Measurements from ENCODE around the gene IRGQ.

Gene IRGQ

DNA sequence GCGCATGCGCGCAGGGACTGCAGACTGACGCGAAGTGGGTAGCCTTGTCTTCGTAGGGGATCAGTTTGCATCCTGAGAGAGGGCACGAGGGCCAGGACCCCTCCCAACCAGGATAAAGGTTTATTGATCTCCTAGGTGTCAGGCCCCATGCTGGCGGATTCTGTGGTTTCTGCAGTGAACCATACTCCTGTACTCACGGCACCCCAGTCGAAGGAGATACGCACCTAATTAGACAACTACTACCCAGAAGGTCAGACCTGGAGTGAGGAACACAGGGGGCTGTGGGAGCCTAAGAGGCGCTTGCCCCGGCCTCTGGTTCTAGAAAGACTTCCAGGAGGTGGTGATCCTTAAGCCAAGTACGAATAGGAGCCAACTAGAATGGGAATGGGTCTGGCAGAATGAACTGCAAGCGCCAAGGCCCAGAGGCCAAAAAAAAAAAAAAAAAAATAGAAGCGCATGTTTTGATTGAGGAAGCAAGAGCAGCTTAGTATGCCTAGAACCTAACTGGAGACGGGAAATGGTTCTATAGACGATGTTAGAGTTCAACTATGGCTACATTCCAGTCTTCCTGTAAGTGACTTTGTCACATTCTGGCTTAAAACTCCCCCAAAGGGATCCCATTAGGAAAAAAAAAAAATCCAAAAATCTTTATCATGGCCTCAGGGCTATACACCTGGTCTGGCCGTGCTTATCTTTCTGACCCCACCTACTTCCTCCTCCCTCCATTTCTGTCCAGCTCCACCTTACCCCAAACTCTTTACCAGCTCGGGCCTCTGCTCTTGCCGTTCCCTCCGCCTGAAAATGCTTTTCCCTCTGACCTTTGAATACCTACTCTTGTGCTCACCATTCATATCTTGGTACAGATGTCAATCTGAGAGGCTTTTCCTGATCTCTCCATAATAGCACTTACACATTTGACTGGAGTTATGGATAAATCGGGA lies 24.4 kb upstream of the IRGQ start (continued):
- TF ChIP-seq, protein P1, sequence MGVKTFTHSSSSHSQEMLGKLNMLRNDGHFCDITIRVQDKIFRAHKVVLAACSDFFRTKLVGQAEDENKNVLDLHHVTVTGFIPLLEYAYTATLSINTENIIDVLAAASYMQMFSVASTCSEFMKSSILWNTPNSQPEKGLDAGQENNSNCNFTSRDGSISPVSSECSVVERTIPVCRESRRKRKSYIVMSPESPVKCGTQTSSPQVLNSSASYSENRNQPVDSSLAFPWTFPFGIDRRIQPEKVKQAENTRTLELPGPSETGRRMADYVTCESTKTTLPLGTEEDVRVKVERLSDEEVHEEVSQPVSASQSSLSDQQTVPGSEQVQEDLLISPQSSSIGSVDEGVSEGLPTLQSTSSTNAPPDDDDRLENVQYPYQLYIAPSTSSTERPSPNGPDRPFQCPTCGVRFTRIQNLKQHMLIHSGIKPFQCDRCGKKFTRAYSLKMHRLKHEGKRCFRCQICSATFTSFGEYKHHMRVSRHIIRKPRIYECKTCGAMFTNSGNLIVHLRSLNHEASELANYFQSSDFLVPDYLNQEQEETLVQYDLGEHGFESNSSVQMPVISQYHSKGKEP (tag by site-specific recombination; IDR thresholded peaks at IDR 0.05) = peak; percentile 95; the same call in 1 of the 2 replicates
- peak; percentile 35; the same call in 1 of the 2 replicates for TF ChIP-seq ZNF10 (tag by site-specific recombination; IDR thresholded peaks at IDR 0.05)
- no peak for TF ChIP-seq ZNF76 (tag by site-specific recombination; IDR thresholded peaks at IDR 0.05; ENCODE audit: borderline replicate concordance, low read depth)
- TF ChIP-seq ZNF311 (tag by site-specific recombination; IDR thresholded peaks at IDR 0.05; ENCODE audit: borderline replicate concordance) = 0 out of 2 replicates have a peak, but pooled peaks have one; percentile 26
- TF ChIP-seq, protein P2, sequence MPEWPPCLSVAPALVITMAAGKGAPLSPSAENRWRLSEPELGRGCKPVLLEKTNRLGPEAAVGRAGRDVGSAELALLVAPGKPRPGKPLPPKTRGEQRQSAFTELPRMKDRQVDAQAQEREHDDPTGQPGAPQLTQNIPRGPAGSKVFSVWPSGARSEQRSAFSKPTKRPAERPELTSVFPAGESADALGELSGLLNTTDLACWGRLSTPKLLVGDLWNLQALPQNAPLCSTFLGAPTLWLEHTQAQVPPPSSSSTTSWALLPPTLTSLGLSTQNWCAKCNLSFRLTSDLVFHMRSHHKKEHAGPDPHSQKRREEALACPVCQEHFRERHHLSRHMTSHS (tag by site-specific recombination; IDR thresholded peaks at IDR 0.05) = no peak

DNA sequence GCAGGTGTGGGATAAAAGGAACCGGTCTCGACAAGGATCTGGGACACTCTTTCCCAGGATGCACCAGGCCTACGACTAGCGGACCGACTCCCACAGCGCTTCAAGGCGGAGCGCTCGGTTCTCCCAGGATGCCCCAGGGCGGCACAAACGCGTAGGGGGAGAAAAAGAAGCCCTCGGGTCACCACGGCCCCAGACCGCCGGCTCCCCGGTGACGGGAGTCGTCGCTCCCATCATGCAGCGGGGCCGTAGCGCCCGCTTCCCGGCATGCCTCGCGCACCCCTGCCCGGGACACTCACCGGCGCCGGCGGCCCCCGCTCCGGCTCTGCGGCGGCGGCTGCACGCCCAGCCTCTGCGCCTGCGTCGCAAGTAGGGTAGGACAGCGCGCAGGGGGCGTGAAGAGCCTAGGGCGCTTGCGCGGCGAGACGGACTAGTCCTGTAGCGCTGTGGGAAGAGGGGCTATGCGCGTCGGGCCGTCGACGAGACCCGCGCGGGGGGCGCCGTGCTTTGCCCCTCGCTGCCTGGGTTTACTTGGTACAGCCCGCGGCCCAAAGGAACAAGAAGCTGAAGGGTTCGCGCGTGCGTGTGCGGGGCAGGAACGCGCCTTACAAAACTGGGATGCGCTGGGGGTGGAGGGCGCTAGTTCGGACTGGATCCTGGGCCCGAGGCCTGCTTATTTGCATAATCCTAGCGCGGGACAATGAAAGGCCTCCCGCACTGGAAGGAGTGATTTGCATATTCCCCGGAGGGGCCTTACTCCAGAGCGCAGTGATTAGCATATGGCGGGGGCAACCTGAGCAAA lies 23.5 kb upstream of the IRGQ start, which contains the start of gene ZNF428:
ZNF428 (minus strand) TSS at position 368 of the 799 bp plus-strand sequence. CDS start 5,325 bp downstream, outside the sequence.
- Histone ChIP-seq H3K4me1 (ENCODE audit: control insufficient read depth, insufficient read depth, low read length) (peaks cover 21% of the 10 kb centered on the region), H3K4me3 (ENCODE audit: low read depth, low read length) (peak within 1 kb of the TSS; percentile 49), H3K36me3 (ENCODE audit: control insufficient read depth in 2 of 2, insufficient read depth in 1 of 2, low read length in 2 of 2) (peaks cover 2 to 27% of the 10 kb centered on the region in 2 experiments), H3K9me3 (ENCODE audit: control insufficient read depth, insufficient read depth, low read depth, low read length) (no peaks in the 10 kb centered on the region), H3K27ac (ENCODE audit: extremely low read depth, low read depth, low read length) (peak within 1 kb of the TSS; percentile 99)
- CTCF ChIA-PET = interaction anchor here (0.8 to 1.5 kb wide), 4 partner anchors 22 to 147 kb away, joined by 4 read pairs; no protein-coding TSS in a partner anchor
- POLR2A ChIA-PET = interaction anchor here (0.9 to 4.5 kb wide), 6 partner anchors 9 to 64 kb away, joined by 3 to 21 read pairs (median 5); no protein-coding TSS in a partner anchor
- TF ChIP-seq ZNF10 (tag by site-specific recombination; IDR thresholded peaks at IDR 0.05) = peak; percentile 81
- TF ChIP-seq, protein P3, sequence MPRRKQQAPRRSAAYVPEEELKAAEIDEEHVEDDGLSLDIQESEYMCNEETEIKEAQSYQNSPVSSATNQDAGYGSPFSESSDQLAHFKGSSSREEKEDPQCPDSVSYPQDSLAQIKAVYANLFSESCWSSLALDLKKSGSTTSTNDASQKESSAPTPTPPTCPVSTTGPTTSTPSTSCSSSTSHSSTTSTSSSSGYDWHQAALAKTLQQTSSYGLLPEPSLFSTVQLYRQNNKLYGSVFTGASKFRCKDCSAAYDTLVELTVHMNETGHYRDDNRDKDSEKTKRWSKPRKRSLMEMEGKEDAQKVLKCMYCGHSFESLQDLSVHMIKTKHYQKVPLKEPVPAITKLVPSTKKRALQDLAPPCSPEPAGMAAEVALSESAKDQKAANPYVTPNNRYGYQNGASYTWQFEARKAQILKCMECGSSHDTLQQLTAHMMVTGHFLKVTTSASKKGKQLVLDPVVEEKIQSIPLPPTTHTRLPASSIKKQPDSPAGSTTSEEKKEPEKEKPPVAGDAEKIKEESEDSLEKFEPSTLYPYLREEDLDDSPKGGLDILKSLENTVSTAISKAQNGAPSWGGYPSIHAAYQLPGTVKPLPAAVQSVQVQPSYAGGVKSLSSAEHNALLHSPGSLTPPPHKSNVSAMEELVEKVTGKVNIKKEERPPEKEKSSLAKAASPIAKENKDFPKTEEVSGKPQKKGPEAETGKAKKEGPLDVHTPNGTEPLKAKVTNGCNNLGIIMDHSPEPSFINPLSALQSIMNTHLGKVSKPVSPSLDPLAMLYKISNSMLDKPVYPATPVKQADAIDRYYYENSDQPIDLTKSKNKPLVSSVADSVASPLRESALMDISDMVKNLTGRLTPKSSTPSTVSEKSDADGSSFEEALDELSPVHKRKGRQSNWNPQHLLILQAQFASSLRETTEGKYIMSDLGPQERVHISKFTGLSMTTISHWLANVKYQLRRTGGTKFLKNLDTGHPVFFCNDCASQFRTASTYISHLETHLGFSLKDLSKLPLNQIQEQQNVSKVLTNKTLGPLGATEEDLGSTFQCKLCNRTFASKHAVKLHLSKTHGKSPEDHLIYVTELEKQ (tag by site-specific recombination; IDR thresholded peaks at IDR 0.05; ENCODE audit: borderline replicate concordance) = peak; percentile 17; the same call in 1 of the 2 replicates
- peak; percentile 48; the same call in 1 of the 2 replicates for TF ChIP-seq ZNF558 (tag by site-specific recombination; IDR thresholded peaks at IDR 0.05)
- TF ChIP-seq, protein P4, sequence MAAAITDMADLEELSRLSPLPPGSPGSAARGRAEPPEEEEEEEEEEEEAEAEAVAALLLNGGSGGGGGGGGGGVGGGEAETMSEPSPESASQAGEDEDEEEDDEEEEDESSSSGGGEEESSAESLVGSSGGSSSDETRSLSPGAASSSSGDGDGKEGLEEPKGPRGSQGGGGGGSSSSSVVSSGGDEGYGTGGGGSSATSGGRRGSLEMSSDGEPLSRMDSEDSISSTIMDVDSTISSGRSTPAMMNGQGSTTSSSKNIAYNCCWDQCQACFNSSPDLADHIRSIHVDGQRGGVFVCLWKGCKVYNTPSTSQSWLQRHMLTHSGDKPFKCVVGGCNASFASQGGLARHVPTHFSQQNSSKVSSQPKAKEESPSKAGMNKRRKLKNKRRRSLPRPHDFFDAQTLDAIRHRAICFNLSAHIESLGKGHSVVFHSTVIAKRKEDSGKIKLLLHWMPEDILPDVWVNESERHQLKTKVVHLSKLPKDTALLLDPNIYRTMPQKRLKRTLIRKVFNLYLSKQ (tag by site-specific recombination; IDR thresholded peaks at IDR 0.05; ENCODE audit: borderline replicate concordance) = no peak
- no peak; the same call in 1 of the 2 replicates for TF ChIP-seq ZNF785 (tag by site-specific recombination; IDR thresholded peaks at IDR 0.05)
- TF ChIP-seq ZNF202 (tag by site-specific recombination; IDR thresholded peaks at IDR 0.05; ENCODE audit: borderline replicate concordance) = no peak
- no peak for TF ChIP-seq ZNF16 (tag by site-specific recombination; IDR thresholded peaks at IDR 0.05; ENCODE audit: low read depth)
- TF ChIP-seq EGR2 (tag by site-specific recombination; IDR thresholded peaks at IDR 0.05; ENCODE audit: low read depth) = peak; percentile 42
- TF ChIP-seq ZNF184 (tag by site-specific recombination; IDR thresholded peaks at IDR 0.05) = 0 out of 2 replicates have a peak, but pooled peaks have one; percentile 64
- TF ChIP-seq ZNF23 (tag by site-specific recombination; IDR thresholded peaks at IDR 0.05; ENCODE audit: borderline replicate concordance) = no peak
- peak; percentile 2; the same call in 1 of the 2 replicates for TF ChIP-seq ZNF623 (tag by site-specific recombination; IDR thresholded peaks at IDR 0.05)
- TF ChIP-seq ZNF302 (tag by site-specific recombination; IDR thresholded peaks at IDR 0.05; ENCODE audit: low read depth) = no peak
- TF ChIP-seq ZFP3 (tag by site-specific recombination; IDR thresholded peaks at IDR 0.05; ENCODE audit: low read depth) = no peak
- TF ChIP-seq ZSCAN30 (tag by site-specific recombination; IDR thresholded peaks at IDR 0.05) = peak; percentile 95
- TF ChIP-seq, protein P5, sequence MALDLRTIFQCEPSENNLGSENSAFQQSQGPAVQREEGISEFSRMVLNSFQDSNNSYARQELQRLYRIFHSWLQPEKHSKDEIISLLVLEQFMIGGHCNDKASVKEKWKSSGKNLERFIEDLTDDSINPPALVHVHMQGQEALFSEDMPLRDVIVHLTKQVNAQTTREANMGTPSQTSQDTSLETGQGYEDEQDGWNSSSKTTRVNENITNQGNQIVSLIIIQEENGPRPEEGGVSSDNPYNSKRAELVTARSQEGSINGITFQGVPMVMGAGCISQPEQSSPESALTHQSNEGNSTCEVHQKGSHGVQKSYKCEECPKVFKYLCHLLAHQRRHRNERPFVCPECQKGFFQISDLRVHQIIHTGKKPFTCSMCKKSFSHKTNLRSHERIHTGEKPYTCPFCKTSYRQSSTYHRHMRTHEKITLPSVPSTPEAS (tag by site-specific recombination; IDR thresholded peaks at IDR 0.05) = peak; percentile 8; the same call in 1 of the 2 replicates
- TF ChIP-seq ZNF354C (tag by site-specific recombination; IDR thresholded peaks at IDR 0.05; ENCODE audit: borderline replicate concordance, low read depth) = no peak
